ENCODE data around the gene FZD2. TPM values are rescaled to one million over a fixed set of nuclear protein-coding genes. Genes with fewer than 3 reads are reported as not detected.

FZD2 gene
- 2.9 and 3.7 TPM in 2 replicates for total RNA-seq

DNA sequence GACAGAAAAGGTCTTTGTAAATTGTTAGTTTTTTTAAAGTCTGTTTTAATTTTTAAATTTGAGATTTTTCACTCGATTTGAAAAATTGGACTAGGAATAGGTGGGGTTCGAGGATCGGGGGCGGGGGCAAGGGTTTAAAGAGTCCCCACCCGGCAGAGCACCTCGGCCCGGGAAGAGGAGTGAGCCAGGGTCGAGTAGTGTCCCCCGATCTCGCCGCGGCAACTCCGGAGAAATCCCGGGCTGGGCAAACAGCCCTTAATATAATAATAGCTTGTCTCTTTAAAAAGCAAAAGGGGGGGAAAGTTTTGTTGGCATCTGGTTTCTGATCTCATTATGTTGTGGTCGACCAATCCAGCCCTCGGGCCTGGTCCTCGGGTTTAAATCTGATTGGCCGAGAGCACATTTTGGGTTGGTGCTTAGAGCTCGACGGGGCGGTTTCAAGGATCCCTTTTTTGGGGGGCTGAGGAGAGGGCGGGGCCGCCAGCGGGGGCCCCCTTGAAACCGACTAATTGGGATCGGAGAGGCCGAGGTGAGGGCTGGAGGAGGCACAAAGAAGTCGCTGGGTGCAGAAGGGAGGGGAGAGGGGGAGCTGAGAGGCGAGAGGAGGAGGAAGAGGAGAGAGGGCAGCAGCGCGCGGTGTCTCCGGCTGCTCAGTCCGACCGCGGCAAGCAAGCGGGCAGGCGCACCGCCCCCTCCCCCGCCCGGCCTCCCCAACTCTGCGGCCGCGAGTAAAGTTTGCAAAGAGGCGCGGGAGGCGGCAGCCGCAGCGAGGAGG is at the start of gene FZD2:
Gene FZD2, plus strand, starts transcription at position 653 of the 775 bp plus-strand sequence. CDS start 205 bp downstream, outside the sequence.

Other genes with a start within 250 kb of the FZD2 start
- gene RUNDC3A, start 248.9 kb upstream of the FZD2 start, total RNA-seq = under 0.01 TPM in 1 of 2 replicates, not detected in the other
- 80.5 and 86.8 TPM in 2 replicates for gene SLC25A39, start 232.7 kb upstream of the FZD2 start, total RNA-seq
- 180 and 246 TPM in 2 replicates for gene GRN, start 212.2 kb upstream of the FZD2 start, total RNA-seq
- gene FAM171A2, start 193.6 kb upstream of the FZD2 start, total RNA-seq = 0.73 and 0.98 TPM in 2 replicates
- gene ITGA2B, start 167.8 kb upstream of the FZD2 start, total RNA-seq = under 0.01 TPM in 1 of 2 replicates, not detected in the other
- 16.9 and 23.3 TPM in 2 replicates for gene GPATCH8, start 54.1 kb upstream of the FZD2 start, total RNA-seq
- gene MEIOC, start 99.0 kb downstream of the FZD2 start, total RNA-seq = under 0.01 TPM in 1 of 2 replicates, not detected in the other
- 30.1 and 36.0 TPM in 2 replicates for gene CCDC43, start 132.3 kb downstream of the FZD2 start, total RNA-seq
- gene DBF4B, start 151.2 kb downstream of the FZD2 start, total RNA-seq = 4.0 and 9.4 TPM in 2 replicates
- gene ADAM11, start 201.5 kb downstream of the FZD2 start, total RNA-seq = 0.59 and 0.73 TPM in 2 replicates